ENCODE measurements around the gene TROAP.
A peak's percentile ranks its signal among the peaks of the same experiment; 100 is the strongest.
"Not testable (repeated sequence)": the region's sequence is repeated elsewhere in the genome, so short reads cannot be mapped to it uniquely, and the experiment has no call there.

Gene TROAP

DNA sequence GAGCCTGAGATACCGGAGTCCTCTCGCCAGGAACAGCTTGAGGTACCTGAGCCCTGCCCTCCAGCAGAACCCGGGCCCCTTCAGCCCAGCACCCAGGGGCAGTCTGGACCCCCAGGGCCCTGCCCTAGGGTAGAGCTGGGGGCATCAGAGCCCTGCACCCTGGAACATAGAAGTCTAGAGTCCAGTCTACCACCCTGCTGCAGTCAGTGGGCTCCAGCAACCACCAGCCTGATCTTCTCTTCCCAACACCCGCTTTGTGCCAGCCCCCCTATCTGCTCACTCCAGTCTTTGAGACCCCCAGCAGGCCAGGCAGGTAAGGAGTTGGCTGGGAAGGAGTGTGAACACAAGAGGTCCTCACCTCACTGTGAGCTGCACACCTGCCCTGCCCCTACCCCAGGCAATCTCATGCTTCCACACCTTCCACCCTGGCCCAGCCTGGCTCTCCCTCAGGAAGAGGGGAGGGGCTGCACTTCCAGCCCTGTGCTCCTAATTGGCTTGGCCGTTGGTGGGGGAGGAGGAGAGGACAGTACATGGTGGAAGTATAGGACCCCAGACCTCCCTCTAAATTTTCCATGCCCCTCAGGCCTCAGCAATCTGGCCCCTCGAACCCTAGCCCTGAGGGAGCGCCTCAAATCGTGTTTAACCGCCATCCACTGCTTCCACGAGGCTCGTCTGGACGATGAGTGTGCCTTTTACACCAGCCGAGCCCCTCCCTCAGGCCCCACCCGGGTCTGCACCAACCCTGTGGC lies 7.8 kb downstream of the TROAP start:
- no peak for DNase-seq

DNA sequence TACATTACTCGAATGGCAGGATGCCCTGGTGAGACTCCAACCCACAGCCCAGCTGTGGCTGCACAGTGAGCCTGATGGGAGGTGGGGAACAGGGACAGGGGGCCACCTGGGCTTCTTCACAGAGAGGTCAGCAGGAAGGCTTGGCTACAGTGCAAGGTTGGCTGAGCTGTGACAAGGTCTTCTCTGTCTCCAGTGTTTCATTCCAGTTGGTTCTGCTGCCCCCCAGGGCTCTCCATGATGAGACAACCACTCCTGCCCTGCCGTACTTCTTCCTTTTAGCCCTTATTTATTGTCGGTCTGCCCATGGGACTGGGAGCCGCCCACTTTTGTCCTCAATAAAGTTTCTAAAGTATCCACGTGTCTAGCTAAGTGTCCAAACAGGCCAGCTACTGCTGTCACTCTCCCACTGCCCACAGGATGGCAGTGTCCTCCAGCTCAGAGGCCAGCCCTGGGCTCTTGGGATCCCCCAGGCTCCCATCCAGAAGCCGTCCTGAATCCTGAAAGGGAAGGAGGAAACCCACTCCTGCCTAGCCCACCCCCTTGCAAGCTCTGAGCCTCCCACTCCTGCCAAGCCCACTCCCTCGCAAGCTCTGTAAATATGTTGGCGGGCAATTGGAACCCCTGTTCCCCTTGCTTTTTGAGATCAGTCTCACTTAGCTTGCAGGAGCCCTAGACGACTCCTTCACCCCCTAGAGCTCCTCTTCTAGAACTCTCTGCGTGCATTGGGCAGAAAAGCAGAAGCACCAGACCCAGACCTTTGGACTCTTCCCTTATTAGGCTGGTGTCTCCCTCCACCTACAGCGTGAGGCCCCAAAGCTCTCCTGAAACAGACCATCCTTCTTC lies 8.5 kb downstream of the TROAP start:
- peak; percentile 65 for DNase-seq

GRCh38 chr12:49332441-49332861 lies 9.4 kb downstream of the TROAP start:
- DNase-seq = no peak

- DNase-seq = no peak
These were observed 9.9 kb downstream of the TROAP start for GRCh38 chr12:49332891-49333371.

DNA sequence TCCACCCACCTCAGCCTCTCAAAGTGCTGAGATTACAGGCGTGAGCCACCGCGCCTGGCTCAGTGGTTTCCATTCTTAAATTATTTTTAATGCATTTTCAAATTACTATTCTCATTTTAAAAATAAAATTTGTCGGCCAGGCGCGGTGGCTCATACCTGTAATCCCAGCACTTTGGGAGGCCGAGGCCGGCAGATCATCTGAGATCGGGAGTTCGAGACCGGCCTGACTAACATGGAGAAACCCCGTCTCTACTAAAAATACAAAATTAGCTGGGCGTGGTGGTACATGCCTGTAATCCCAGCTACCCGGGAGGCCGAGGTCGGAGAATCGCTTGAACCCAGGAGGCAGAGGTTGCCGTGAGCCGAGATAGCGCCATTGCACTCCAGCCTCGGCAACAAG lies 10.7 kb downstream of the TROAP start:
- DNase-seq = not testable (repeated sequence)

DNA sequence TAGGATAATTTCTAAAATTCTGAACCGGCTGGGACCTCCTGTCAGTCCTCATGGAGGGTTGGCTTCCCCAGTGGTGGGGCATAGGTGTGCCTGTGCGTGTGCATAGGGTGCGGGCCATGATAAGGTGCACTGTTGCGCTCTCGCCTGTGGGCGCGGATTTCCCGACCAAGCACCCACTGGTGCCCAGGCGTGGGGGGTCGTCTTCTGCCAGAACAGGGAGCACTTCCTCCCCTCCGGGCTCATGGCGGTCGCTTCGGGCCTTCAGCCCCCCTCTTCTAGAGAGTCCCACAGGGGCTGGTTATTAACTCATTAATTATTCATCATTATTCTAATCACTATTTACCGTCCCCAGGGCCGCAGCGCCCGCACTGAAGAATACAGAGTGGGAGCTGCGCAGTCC lies 11.2 kb downstream of the TROAP start:
- no peak for DNase-seq

GRCh38 chr12:49334681-49335080 lies 11.6 kb downstream of the TROAP start:
- DNase-seq = no peak

DNA sequence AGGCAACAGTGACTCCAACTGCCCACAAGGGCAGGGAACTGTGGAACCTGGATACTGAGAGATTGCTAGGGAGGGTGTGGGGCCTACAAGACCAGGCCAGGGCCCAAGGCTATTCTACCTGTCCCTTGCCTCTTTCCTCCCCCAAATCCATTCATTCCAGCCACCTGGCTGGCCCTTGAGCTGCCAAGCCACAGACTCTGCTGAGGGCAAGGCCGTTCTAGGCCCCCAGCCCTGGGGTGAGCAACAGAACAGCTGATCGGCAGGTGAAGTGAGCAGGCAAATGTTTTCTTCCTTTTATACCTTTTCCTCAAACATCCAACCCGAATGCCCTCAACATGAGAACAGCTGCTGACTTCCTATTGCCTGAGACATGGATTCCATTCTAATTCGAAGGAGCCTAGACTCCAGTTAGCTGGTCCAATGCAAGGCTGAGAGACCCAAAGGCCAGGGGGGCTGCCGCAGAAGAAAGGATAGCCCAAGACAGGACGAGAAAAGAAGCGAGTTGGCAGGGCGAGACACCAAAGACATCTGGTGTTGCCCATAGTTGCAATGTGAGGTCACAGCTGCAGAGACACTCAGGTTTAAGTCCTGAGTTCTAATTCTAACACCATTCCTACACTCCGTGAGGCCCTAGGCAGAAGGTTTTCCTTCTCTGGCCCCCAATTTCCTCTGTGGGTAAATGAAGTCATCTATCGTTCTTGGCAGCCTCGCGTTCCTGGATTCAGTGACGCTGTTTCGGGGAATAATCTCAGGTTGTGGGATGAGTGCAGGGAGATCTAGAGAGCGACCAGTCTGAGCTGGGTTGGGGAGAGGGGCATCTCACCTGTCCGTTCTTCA lies 12.3 kb downstream of the TROAP start:
- DNase-seq = no peak

GRCh38 chr12:49335955-49336644 lies 13.0 kb downstream of the TROAP start:
- no peak for DNase-seq

DNA sequence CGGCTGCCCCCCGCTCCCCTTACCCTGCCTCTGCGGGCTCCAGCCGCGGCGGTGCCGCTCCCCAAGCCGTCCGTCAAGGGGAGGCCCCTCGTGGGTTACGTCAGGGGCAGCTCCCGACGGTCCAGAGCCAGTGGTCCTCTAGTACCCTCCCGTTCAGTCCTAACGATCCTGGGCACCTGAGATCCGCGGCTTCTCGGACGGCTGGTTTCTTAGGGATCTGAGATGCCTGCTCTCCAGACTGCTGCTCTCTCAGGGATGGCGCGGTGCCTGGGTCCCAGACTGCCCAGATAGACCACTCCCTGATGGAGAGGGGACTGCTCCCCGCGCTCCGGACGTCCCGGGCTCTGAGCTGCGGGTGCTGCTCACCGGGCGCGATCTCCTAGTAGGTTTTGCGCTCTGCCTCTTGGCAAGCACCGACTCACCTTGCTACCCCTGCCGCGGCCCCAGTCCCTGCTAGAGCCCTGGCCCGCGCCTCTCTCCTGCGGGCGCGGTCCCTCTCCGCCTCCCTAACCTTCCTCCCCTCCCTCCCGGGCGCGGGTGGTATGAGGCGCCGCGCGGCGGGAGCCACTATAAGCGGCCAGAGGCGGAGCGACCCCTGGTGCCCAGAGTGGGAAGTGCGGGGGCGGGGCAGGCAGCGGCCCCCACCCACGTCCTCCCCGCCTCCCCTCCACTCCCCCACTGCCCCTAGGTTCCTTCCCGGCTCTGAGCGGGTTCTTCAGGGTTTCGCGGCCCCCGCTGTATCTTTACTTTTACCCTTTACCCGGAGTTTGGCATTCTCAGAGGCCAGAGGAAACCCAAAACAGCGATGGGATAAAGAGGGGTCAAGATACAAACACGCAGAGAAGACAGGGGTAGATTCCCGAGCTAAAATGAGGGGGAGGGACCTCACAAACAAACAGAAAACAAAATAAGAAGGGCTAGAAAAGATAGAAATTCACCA lies 13.9 kb downstream of the TROAP start, which contains the start of gene C1QL4:
C1QL4 (minus strand) TSS at position 544 of the 940 bp plus-strand sequence. CDS start 711 bp downstream, outside the sequence.
- DNase-seq = peak; percentile 85

GRCh38 chr12:49338830-49339463 lies 15.9 kb downstream of the TROAP start:
- no peak for DNase-seq

DNA sequence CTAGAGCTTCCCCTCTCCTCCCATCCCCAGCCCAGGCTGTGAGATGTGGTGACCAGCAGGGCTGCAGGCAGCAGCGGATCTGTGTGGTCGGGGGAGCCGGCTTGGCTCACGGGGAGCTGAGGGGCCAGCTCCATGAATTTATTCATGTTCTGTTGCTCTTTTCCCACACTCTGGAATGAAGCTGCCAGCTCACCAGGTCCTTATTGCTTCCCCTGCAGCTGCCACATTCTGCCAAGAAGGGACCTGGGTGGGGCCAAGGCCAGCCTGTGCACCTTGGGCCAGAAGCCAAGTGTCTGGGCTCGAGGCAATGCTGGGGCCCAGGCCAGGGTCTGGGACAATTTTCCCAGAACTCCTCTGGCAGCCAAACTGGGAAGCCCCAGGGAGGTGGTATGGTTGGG lies 16.4 kb downstream of the TROAP start:
- DNase-seq = no peak

- no peak for DNase-seq
These were observed 17.2 kb downstream of the TROAP start for GRCh38 chr12:49340095-49340870.

- DNase-seq = no peak
These were observed 18.1 kb downstream of the TROAP start for GRCh38 chr12:49340971-49341776.

- no peak for DNase-seq
These were observed 18.7 kb downstream of the TROAP start for GRCh38 chr12:49341777-49342065.

DNA sequence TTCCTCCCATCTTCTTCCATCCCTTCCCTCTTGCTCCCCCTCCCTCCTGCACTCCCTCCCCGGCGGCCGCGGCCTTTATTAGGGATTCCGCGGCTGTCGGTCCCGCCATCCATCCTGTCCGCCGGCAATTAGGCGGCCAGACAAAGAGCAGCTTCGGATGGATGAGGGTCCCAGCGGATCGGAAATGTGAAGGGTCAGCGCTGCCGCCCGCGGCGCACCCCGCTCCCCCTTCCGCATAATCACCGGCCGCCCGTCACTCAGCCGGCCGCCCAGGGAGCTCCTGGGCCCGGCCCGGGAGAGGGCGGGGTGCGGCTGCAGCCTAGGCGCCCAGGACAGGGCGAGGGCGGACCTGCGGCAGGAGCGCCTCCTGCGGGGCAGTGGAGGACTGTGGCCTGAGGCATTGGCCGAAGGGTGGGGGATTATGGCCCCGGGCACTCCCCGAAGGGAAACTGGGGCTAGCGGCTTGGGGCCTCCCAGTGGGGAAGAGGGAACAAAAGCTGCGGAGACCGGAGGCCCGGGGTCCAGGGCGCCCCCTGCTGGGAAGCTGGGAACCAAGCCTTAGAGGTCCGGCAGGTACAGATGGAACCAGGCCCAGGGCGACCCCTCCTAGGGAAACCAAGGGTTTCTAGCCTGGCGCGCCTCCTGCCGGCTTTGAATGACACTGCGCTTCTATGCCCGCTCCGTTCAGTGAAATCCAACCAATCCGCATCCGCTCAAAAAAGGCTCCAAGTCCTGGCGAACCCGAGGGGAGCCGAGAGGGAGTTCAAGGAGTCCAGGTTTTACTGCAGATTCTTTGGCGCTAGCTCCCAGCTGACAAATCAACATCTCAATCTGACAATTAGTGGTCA lies 19.2 kb downstream of the TROAP start:
- peak; percentile 88 for DNase-seq

DNA sequence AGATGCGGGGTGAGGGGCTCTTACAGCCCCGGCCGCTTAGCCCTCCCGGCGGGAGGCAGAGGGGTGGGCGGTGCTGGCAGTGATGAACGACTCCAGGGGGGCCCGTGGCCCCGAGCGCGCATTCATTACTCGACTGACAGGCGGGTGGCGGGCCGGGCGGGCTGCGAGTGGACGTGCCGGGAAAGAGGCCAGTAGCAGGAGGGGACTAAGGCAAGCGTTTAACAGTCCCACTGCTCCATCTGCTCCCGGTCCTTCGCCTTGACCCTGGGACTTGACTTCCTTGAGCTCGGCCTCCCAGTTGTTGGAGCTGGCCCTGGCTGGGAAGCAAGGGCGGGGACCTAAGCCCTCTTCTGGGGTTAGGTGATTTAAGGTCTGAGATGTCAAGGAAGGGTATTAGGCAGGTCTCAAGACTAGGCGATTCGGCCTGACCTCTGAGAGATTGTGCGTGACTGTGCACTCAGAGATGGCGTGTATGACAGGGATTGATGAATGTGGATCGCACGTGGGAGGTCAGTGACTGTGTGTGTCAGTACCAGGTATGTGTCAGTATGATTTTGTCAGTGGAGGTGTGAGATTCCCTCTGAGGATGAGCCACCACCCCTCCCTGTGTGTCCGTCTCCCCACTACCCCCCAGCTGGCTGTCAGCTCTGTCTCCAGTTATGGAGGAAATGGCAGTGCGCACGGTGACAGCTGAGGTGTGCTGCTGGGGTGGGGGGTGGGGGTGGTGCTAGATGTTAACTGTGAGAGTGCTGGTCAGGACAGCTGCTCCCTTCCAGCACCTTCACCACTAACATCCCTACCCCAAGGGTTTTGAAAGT lies 20.1 kb downstream of the TROAP start:
- DNase-seq = no peak

Measured in suppressor macrophage treated with lipopolysaccharide for 4 hours (primary cell).